H4 (cell line): ENCODE data around the gene RILPL1. TPM values are rescaled to one million over a fixed set of nuclear protein-coding genes. Genes with fewer than 3 reads are reported as not detected.

Experiments used
- DNase-seq: peaks from one replicate; pipeline ENCODE4 v3.0.0-alpha.2; 2015; ENCODE audit warnings: low spot score
- total RNA-seq: library from RNA; depleted of rRNA; stranded (reverse); fragments of >200 nt; shearing (Covaris generic); gene quantifications from 2 replicates; pipeline ENCODE4 v1.2.3, GENCODE V29; 2014; rRNA removed

The RILPL1 gene
- total RNA-seq, 1 experiment from 2014 or later, result 10.8 TPM

DNA sequence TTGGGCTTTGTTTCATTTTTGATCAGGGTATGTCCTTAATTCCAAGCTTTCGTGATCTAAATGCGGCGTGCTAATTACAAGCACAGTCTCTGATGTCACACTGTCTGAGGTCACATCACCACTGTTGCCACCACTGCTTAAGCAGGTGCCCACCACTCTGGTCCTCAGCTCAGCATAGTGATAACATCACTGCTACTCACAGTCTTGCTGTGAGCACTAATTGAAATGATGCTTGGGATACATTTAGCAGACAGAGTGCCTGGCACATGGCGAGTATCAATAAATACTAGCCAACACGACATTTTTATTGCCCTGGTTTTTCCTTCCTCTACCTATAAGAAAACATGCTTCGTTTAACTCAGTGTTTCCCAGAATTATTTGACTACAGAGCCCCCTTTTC, 104.9 kb downstream of the RILPL1 start:
- DNase-seq, result no peak

DNA sequence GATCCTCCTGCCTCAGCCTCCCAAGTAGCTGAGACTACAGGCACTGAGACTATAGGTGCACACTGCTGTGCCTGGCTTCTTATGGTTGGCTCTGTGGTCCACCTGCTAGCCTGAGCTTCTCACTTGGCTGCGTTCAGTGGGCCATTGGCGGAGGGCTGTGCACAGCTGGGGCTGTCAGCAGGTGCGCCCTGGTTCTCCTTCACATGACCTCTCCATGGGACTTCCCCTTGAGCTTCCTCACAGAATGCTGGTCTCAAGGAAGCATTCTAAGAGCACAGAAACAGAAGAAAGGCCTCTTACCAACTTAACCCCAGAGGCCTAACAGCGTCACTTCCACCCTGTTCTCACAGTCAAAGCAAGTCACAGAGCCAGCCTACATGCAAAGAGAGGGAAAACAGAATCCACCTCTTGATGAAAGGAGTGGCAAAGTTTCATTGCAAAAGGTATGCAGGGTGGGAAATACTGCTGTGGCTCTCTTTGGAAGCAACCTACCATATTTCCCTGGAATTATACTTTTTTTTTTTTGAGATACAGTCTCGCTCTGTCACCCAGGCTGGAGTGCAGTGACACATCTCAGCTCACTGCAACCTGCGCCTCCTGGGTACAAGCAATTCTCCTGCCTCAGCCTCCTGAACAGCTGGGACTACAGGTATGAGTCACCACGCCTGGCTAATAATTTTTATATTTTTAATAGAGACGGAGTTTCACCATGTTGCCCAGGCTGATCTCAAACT, 106.3 kb downstream of the RILPL1 start:
- no peak for DNase-seq

- no peak for DNase-seq
Observed at GRCh38 chr12:123421314-123421713, 112.2 kb downstream of the RILPL1 start.

Other genes with a start within 250 kb of the RILPL1 start
- gene SBNO1, start 168.9 kb downstream of the RILPL1 start, total RNA-seq, result 12.8 and 19.7 TPM in 2 replicates
- 28.4 and 34.0 TPM in 2 replicates for gene KMT5A, start 149.6 kb downstream of the RILPL1 start, total RNA-seq
- 3.2 and 3.5 TPM in 2 replicates for gene RILPL2, start 97.0 kb downstream of the RILPL1 start, total RNA-seq
- 8.4 and 16.9 TPM in 2 replicates for gene SNRNP35, start 75.6 kb downstream of the RILPL1 start, total RNA-seq
- 286 and 304 TPM in 2 replicates for gene TMED2, start 50.8 kb upstream of the RILPL1 start, total RNA-seq
- 16.1 and 24.8 TPM in 2 replicates for gene DDX55, start 68.4 kb upstream of the RILPL1 start, total RNA-seq
- 61.6 and 116 TPM in 2 replicates for gene EIF2B1, start 100.0 kb upstream of the RILPL1 start, total RNA-seq
- gene GTF2H3, start 100.1 kb upstream of the RILPL1 start, total RNA-seq, result 96.5 and 97.3 TPM in 2 replicates
- gene TCTN2, start 137.4 kb upstream of the RILPL1 start, total RNA-seq, result 7.2 and 15.0 TPM in 2 replicates
- gene ATP6V0A2, start 178.6 kb upstream of the RILPL1 start, total RNA-seq, result 15.9 and 20.5 TPM in 2 replicates
- 0.02 and 0.17 TPM in 2 replicates for gene DNAH10, start 228.6 kb upstream of the RILPL1 start, total RNA-seq